Fibroblast of pulmonary artery (primary cell): ENCODE data around the gene GRID2.

Source experiments
- DNase-seq: peaks from one replicate; pipeline ENCODE4 v3.0.0-alpha.2; 2010; ENCODE audit warnings: low read depth
- H3K4me3 ChIP-seq: replicated peaks from 2 replicates; pipeline ENCODE4 v1.5.1; 2011; ENCODE audit warnings: low read depth, mild to moderate bottlenecking, control low read depth, low read length, moderate library complexity
- CTCF ChIP-seq: IDR thresholded peaks from 2 replicates; pipeline ENCODE4 v1.5.1; 2011; ENCODE audit warnings: mild to moderate bottlenecking, control low read depth, low read length, inconsistent platforms; ENCODE audit errors: missing control alignments

Gene GRID2

GRCh38 chr4:93147524-93148212, 843.9 kb downstream of the GRID2 start:
- no peak for DNase-seq
- H3K4me3 ChIP-seq = no peak overlapping the region
- no peak for TF ChIP-seq CTCF

GRCh38 chr4:93152491-93152890, 848.7 kb downstream of the GRID2 start:
- no peak for DNase-seq
- no peak overlapping the region for H3K4me3 ChIP-seq
- TF ChIP-seq CTCF = no peak

GRCh38 chr4:93157986-93158385, 854.2 kb downstream of the GRID2 start:
- peak; percentile 9 for TF ChIP-seq CTCF
- no peak overlapping the region for H3K4me3 ChIP-seq
- no peak for DNase-seq

GRCh38 chr4:93168053-93168452, 864.3 kb downstream of the GRID2 start:
- H3K4me3 ChIP-seq = no peak overlapping the region
- TF ChIP-seq CTCF = no peak
- DNase-seq = no peak

GRCh38 chr4:93169966-93170365, 866.2 kb downstream of the GRID2 start:
- no peak overlapping the region for H3K4me3 ChIP-seq
- DNase-seq = no peak
- no peak for TF ChIP-seq CTCF

GRCh38 chr4:93174598-93174997, 870.8 kb downstream of the GRID2 start:
- no peak for DNase-seq
- H3K4me3 ChIP-seq = no peak overlapping the region
- TF ChIP-seq CTCF = no peak

- DNase-seq = no peak
- TF ChIP-seq CTCF = no peak
- no peak overlapping the region for H3K4me3 ChIP-seq
Observed at GRCh38 chr4:93178279-93178678, 874.5 kb downstream of the GRID2 start.
